GM12878 (cell line): ENCODE results near the gene TEX44. TPM values are rescaled to one million over a fixed set of nuclear protein-coding genes. Genes with fewer than 3 reads are reported as not detected.

ENCODE experiments used
- ATAC-seq: fragments of 200-7000 bp; cut with Tn5 transposase; 3 replicates; pipeline ENCODE4 v1.9.1; 2020; ENCODE audit warnings: mild to moderate bottlenecking, moderate library complexity
- BruUV-seq: library from RNA; stranded (reverse); fragments of 400-500 nt; replicated peaks from 2 replicates; lab custom pipeline; 2021; lab: Mats Ljungman, UMichigan
- CTCF ChIA-PET: fragments of 300-600 bp; sonication (Branson Sonifier 250); formaldehyde crosslinking; extraction: SDS; loops from one replicate; lab custom pipeline; 2021; ENCODE audit warnings: inconsistent platforms; lab: Yijun Ruan, JAX
- POLR2A ChIA-PET: fragments of 350-600 bp; formaldehyde crosslinking; extraction: SDS; loops from one replicate; lab custom pipeline; 2021; ENCODE audit warnings: inconsistent platforms; lab: Charles Lee
- RAD21 ChIA-PET: fragments of 300-600 bp; sonication (Branson Sonifier 250); formaldehyde crosslinking; loops from one replicate; lab custom pipeline; 2023; ENCODE audit warnings: antibody characterized with exemption; ENCODE audit not compliant: unreplicated experiment; lab: Charles Lee
- SMC1A ChIA-PET: fragments of 300-600 bp; sonication (Branson Sonifier 250); formaldehyde crosslinking; loops from one replicate; lab custom pipeline; 2023; ENCODE audit not compliant: unreplicated experiment, uncharacterized antibody; lab: Charles Lee
- DNase-seq: peaks from one replicate; pipeline ENCODE4 v3.0.0-alpha.2; 2011; ENCODE audit warnings: low read depth, low spot score
- FAIRE-seq: peaks from 3 replicates; lab custom pipeline; 2011; peaks lifted over from hg19 to GRCh38; lab: Jason Lieb, UNC
- H2AFZ ChIP-seq: 2 replicates; pipeline ENCODE4 v1.6.0; 2011; ENCODE audit warnings: low read depth, low read length, control low read depth; ENCODE audit not compliant: control insufficient read depth
- H3K27ac ChIP-seq: 2 replicates; pipeline ENCODE4 v1.5.1; 2011; ENCODE audit warnings: control low read depth; ENCODE audit not compliant: control insufficient read depth, insufficient read depth
- H3K27me3 ChIP-seq, 2 experiments: replicated peaks in 1 of 2; 2 replicates each; pipeline versions ENCODE4 v1.6.0 to v1.6.1; 2011; ENCODE audit warnings: low read length in 1 of 2; ENCODE audit not compliant: control insufficient read depth in 2 of 2, insufficient read depth in 2 of 2
- H3K36me3 ChIP-seq, 2 experiments: 2 replicates each; pipeline ENCODE4 v1.5.1; 2011; ENCODE audit warnings: low read length in 1 of 2; ENCODE audit not compliant: control insufficient read depth in 2 of 2, insufficient read depth in 2 of 2
- H3K4me1 ChIP-seq: 2 replicates; pipeline ENCODE4 v1.6.1; 2011; ENCODE audit warnings: mild to moderate bottlenecking, low read length, moderate library complexity, mixed read lengths; ENCODE audit not compliant: control insufficient read depth, insufficient read depth
- H3K4me2 ChIP-seq: 2 replicates; pipeline ENCODE4 v1.6.0; 2011; ENCODE audit warnings: control low read depth; ENCODE audit not compliant: control insufficient read depth, insufficient read depth
- H3K4me3 ChIP-seq: fragments of 200-600 bp; sonication (generic); 2 replicates; pipeline ENCODE4 v1.5.1; 2016
- H3K79me2 ChIP-seq: 2 replicates; pipeline ENCODE4 v1.6.0; 2011; ENCODE audit warnings: low read length; ENCODE audit not compliant: control insufficient read depth, insufficient read depth
- H3K9ac ChIP-seq: 2 replicates; pipeline ENCODE4 v1.8.0; 2011; ENCODE audit warnings: low read length, control low read depth, mixed read lengths; ENCODE audit not compliant: control insufficient read depth, insufficient read depth
- H3K9me3 ChIP-seq: replicated peaks from 3 replicates; pipeline ENCODE4 v1.5.1; 2011; ENCODE audit warnings: mild to moderate bottlenecking, low read length; ENCODE audit not compliant: control insufficient read depth, insufficient read depth
- H4K20me1 ChIP-seq: 2 replicates; pipeline ENCODE4 v1.6.0; 2011; ENCODE audit not compliant: control insufficient read depth, insufficient read depth
- BCL3 ChIP-seq: IDR thresholded peaks from 2 replicates; pipeline ENCODE4 v1.6.1; 2011; ENCODE audit warnings: borderline replicate concordance, low read depth, mild to moderate bottlenecking, moderate library complexity, low read length; ENCODE audit not compliant: insufficient read depth, poor library complexity, severe bottlenecking
- BMI1 ChIP-seq: fragments of 450-650 bp; IDR thresholded peaks from 2 replicates; pipeline ENCODE4 v1.6.1; 2016; ENCODE audit warnings: mild to moderate bottlenecking, moderate library complexity, borderline replicate concordance
- EP300 ChIP-seq, 2 experiments: fragments of 150-350 bp in 1 of 2; IDR thresholded peaks; 2 replicates each; pipeline ENCODE4 v1.6.1; 2011 to 2012; ENCODE audit warnings: low read depth in 2 of 2, low read length in 2 of 2, borderline replicate concordance in 1 of 2, improper control_type of control experiment in 1 of 2, inconsistent platforms in 1 of 2; ENCODE audit not compliant: control insufficient read depth in 1 of 2
- IKZF1 ChIP-seq: fragments of 450-650 bp; conservative IDR thresholded peaks from 2 replicates; pipeline ENCODE4 v1.6.1; 2017; ENCODE audit warnings: antibody characterized with exemption, mild to moderate bottlenecking
- IRF3 ChIP-seq: fragments of 450-650 bp; IDR thresholded peaks from 2 replicates; pipeline ENCODE4 v1.6.1; 2014; ENCODE audit warnings: mild to moderate bottlenecking
- KDM1A ChIP-seq: fragments of 200-600 bp; sonication (generic); IDR thresholded peaks from 2 replicates; pipeline ENCODE4 v1.6.1; 2016; ENCODE audit warnings: borderline replicate concordance
- MYC ChIP-seq: IDR thresholded peaks from 2 replicates; pipeline ENCODE4 v1.6.1; 2011; ENCODE audit warnings: mild to moderate bottlenecking, low read length, moderate library complexity, inconsistent platforms; ENCODE audit not compliant: insufficient read depth, insufficient replicate concordance, insufficient read length, severe bottlenecking
- NFYA ChIP-seq: IDR thresholded peaks from 2 replicates; pipeline ENCODE4 v1.6.1; 2011; ENCODE audit warnings: low read depth, mild to moderate bottlenecking, low read length, improper control_type of control experiment, borderline replicate concordance
- NR2C1 ChIP-seq: fragments of 450-650 bp; IDR thresholded peaks from 2 replicates; pipeline ENCODE4 v1.6.1; 2017; ENCODE audit warnings: antibody characterized with exemption, mild to moderate bottlenecking, moderate library complexity
- POLR2AphosphoS2 ChIP-seq: IDR thresholded peaks from 2 replicates; pipeline ENCODE4 v1.6.1; 2011; ENCODE audit warnings: low read depth, mild to moderate bottlenecking, low read length, improper control_type of control experiment, moderate library complexity
- SIX5 ChIP-seq: IDR thresholded peaks from 2 replicates; pipeline ENCODE4 v1.6.1; 2011; ENCODE audit warnings: mild to moderate bottlenecking, low read depth, low read length, moderate library complexity; ENCODE audit not compliant: severe bottlenecking
- SMARCA5 ChIP-seq: fragments of 450-650 bp; IDR thresholded peaks from 2 replicates; pipeline ENCODE4 v1.6.1; 2017; ENCODE audit warnings: mild to moderate bottlenecking
- SP1 ChIP-seq: IDR thresholded peaks from one replicate; pipeline ENCODE4 v1.6.1; 2011; ENCODE audit warnings: low read depth, low read length
- TAF1 ChIP-seq: IDR thresholded peaks from 2 replicates; pipeline ENCODE4 v1.6.1; 2011; ENCODE audit warnings: mild to moderate bottlenecking, low read depth, low read length, borderline replicate concordance
- TCF12 ChIP-seq: IDR thresholded peaks from 2 replicates; pipeline ENCODE4 v1.6.1; 2011; ENCODE audit warnings: low read depth, mild to moderate bottlenecking, low read length
- TCF7 ChIP-seq: IDR thresholded peaks from 2 replicates; pipeline ENCODE4 v1.6.1; 2014; ENCODE audit warnings: antibody characterized with exemption, borderline replicate concordance
- USF1 ChIP-seq: IDR thresholded peaks from 2 replicates; pipeline ENCODE4 v1.6.1; 2011; ENCODE audit warnings: borderline replicate concordance, low read depth, mild to moderate bottlenecking, moderate library complexity, mixed read lengths, low read length; ENCODE audit not compliant: insufficient read depth; ENCODE audit errors: extremely low read length
- YY1 ChIP-seq: IDR thresholded peaks from 2 replicates; pipeline ENCODE4 v1.6.1; 2011; ENCODE audit warnings: low read depth, mild to moderate bottlenecking, low read length
- ZNF217 ChIP-seq: fragments of 450-650 bp; IDR thresholded peaks from 2 replicates; pipeline ENCODE4 v1.6.1; 2017; ENCODE audit warnings: antibody characterized with exemption, mild to moderate bottlenecking
- WGBS: methylation state at CpG from one replicate; pipeline ENCODE4 v1.1.6; 2016; ENCODE audit warnings: low lambda C conversion rate; ENCODE audit not compliant: insufficient replicate concordance, insufficient coverage; ENCODE audit errors: missing lambda C conversion rate; 5-methylcytosine and 5-hydroxymethylcytosine counted together
- in situ Hi-C: fragments of 300-500 bp; cut with MboI; formaldehyde crosslinking; loops from 9 replicates; pipeline ENCODE4 v1.14.3; 2018; ENCODE audit warnings: mixed read lengths
- intact Hi-C: fragments of 100-400 bp; cut with micrococcal nuclease; formaldehyde crosslinking; loops from one replicate; pipeline ENCODE4 v1.14.2; 2022; ENCODE audit not compliant: unreplicated experiment
- polyA plus RNA-seq, 11 experiments: library from polyadenylated mRNA; depleted of rRNA in 4 of 11; unstranded in 6 of 11; stranded (reverse) in 5 of 11; fragments of >200 nt; fragmentation: Nextera tagmentation in 4 of 11; fragmentation: Illumina TruSeq in 1 of 11; extraction: Ambion mirVana in 4 of 11; extraction: Trizol in 1 of 11; gene quantifications; 1 replicate in 1 of 11; 2 replicates in 10 of 11; pipeline versions ENCODE4 v1.2.1 to v1.2.3, GENCODE V29; 2011 to 2016; ENCODE audit warnings: inconsistent platforms in 2 of 11, missing spikeins in 2 of 11, low read depth in 1 of 11
- total RNA-seq, 4 experiments: library from RNA; depleted of rRNA in 3 of 4; stranded (reverse); fragments of >200 nt in 3 of 4; fragmentation: Illumina TruSeq in 1 of 4; extraction: Trizol in 1 of 4; gene quantifications; 2 replicates each; pipeline versions ENCODE4 v1.2.1 to v1.2.3, GENCODE V29; 2013 to 2021

The TEX44 gene
- total and polyA plus RNA-seq, 10 of the 15 experiments (the other 5 are each of a cell fraction or from before 2014, with no cell fraction given) = not detected

- ChIA-PET POLR2A (interaction anchor here (6.9 to 8.0 kb wide), 2 partner anchors 48 to 57 kb away, joined by 119 to 247 read pairs; no protein-coding TSS in a partner anchor), CTCF (interaction anchor here (2.9 to 12.7 kb wide), 3 partner anchors 11 to 98 kb away, joined by 8 to 494 read pairs (median 197); no protein-coding TSS in a partner anchor), RAD21 (interaction anchor here (7.1 to 8.9 kb wide), 2 partner anchors 58 to 98 kb away, joined by 124 to 353 read pairs; no protein-coding TSS in a partner anchor), SMC1A (interaction anchor here (1.0 to 10.8 kb wide), 2 partner anchors 10 to 57 kb away, joined by 3 to 255 read pairs; no protein-coding TSS in a partner anchor)
- no TSS peak for BruUV-seq
- WGBS = 55% methylated on average over 4 of the region's 4 CpGs
- H3K4me2 ChIP-seq = no peak overlapping the region
- no peak overlapping the region for H3K4me3 ChIP-seq
- no peak for FAIRE-seq
- no peaks in the 10 kb centered on the region for H3K36me3 ChIP-seq
- no peaks in the 10 kb centered on the region for H3K9me3 ChIP-seq
- peaks cover 29% of the 10 kb centered on the region for H3K4me1 ChIP-seq
- ATAC-seq = no peak
- in situ Hi-C loops = no loop called here
- H4K20me1 ChIP-seq = no peaks in the 10 kb centered on the region
- no peak overlapping the region for H3K27ac ChIP-seq
- H3K9ac ChIP-seq = no peak overlapping the region
- H3K27me3 ChIP-seq = no peaks in the 10 kb centered on the region
- intact Hi-C loops = no loop called here
- DNase-seq = no peak
- H3K79me2 ChIP-seq = peaks cover 7% of the 10 kb centered on the region
- no peak for TF ChIP-seq BCL3
- no peak for TF ChIP-seq TAF1
- TF ChIP-seq USF1 = no peak
- TF ChIP-seq BMI1 = no peak
- no peak for TF ChIP-seq NR2C1
- no peak for TF ChIP-seq ZNF217
- no peak for TF ChIP-seq MYC
- TF ChIP-seq SIX5 = no peak
- TF ChIP-seq POLR2AphosphoS2 = no peak
- TF ChIP-seq SMARCA5 = no peak
- TF ChIP-seq YY1 = no peak
- no peak for TF ChIP-seq KDM1A
- TF ChIP-seq NFYA = no peak
- no peak for TF ChIP-seq SP1
- TF ChIP-seq TCF7 = no peak
- TF ChIP-seq IKZF1 = no peak
- TF ChIP-seq TCF12 = no peak
- no peak for TF ChIP-seq IRF3
- no peak for TF ChIP-seq EP300 (IDR thresholded peaks at IDR 0.05; ENCODE audit: borderline replicate concordance in 1 of 2, control insufficient read depth in 1 of 2, low read depth in 2 of 2, low read length in 2 of 2)
- H2AFZ ChIP-seq = no peak overlapping the region
These were observed 23.6 kb downstream of the TEX44 start for GRCh38 chr2:231616296-231616695.
